Fibroblast of upper back skin (primary cell): Measurements from ENCODE around the gene ATP6V1F.

Experiments
- DNase-seq: peaks from one replicate; pipeline ENCODE4 v3.0.0-alpha.2; 2013

The ATP6V1F gene

DNA sequence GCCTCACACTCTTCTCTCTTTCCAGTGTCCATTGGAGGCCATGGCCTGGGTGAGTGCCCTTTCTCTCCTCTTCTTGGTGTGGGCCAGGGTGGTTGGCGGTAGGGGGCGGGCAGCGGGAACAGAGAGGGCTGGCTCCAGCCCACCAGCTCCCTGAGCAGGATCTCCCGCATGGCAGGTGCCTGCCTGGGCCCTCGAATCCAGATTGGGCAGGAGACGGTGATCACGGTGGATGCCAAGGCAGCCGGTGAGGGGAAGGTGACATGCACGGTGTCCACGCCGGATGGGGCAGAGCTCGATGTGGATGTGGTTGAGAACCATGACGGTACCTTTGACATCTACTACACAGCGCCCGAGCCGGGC lies 13.5 kb upstream of the ATP6V1F start:
- no peak for DNase-seq

DNA sequence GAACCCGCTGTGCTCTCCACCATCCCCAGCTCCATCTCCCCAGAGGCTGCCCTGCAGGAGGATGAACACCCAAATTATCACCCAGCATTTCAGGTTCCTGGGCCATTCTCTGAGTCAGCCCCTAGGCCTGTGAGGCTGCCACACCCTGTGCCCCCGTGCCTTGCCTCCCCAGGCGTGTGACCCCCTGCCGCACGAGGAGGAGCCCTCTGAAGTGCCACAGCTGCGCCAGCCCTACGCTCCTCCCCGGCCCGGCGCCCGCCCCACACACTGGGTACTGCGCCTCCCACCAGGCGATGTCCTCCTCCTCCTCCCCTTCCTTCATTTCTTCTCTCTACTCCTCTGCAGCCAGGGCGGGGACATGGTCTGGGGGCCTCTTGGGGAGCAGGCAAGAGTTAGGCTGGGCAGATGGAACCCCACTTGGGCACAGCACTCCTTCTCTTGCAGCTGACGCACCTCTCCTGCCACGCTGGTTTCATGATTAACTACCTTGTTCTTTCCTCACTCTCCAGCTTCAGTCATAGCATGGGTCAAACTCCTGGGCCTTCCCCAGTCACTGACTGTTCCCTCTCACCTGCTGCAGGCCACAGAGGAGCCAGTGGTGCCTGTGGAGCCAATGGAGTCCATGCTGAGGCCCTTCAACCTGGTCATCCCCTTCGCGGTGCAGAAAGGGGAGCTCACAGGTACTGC lies 12.7 kb upstream of the ATP6V1F start:
- no peak for DNase-seq

DNA sequence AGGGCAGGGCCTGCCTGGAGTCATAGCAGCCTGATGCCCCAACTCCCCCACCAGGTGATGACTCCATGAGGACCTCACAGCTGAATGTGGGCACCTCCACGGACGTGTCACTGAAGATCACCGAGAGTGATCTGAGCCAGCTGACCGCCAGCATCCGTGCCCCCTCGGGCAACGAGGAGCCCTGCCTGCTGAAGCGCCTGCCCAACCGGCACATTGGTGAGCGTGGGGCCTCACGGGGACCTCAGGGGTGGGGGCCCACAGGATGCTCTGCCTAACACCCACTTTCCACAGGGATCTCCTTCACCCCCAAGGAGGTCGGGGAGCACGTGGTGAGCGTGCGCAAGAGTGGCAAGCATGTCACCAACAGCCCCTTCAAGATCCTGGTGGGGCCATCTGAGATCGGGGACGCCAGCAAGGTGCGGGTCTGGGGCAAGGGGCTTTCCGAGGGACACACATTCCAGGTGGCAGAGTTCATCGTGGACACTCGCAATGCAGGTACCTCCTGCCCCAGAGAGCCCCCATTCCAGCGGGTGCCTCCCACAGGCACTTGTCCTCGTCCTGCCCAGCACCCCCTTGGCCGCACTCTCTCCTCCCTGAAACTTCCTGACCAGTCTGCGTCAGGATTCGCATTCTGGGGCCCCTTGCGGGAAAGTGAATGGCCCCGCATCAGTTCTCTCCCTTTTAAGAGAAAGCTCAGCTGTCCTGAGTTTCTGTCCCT lies 10.0 kb upstream of the ATP6V1F start:
- DNase-seq, result no peak

DNA sequence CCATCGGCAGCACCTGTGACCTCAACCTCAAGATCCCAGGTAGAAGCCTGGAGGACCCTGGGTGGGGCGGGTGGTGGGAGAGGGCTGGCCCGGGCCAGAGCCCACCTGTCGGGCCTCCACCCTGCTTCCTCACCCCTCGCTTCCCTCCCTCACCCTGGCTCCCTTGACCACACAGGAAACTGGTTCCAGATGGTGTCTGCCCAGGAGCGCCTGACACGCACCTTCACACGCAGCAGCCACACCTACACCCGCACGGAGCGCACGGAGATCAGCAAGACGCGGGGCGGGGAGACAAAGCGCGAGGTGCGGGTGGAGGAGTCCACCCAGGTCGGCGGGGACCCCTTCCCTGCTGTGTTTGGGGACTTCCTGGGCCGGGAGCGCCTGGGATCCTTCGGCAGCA lies 8.9 kb upstream of the ATP6V1F start:
- DNase-seq, result no peak

DNA sequence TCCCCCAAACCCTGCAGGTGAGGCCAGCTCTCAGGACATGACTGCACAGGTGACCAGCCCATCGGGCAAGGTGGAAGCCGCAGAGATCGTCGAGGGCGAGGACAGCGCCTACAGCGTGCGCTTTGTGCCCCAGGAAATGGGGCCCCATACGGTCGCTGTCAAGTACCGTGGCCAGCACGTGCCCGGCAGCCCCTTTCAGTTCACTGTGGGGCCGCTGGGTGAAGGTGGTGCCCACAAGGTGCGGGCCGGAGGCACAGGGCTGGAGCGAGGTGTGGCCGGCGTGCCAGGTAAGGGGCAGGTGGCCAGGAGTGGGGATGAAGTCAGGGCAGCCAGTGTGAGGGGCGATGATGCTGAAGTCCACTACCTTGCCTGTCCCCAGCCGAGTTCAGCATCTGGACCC lies 8.3 kb upstream of the ATP6V1F start:
- DNase-seq, result no peak

DNA sequence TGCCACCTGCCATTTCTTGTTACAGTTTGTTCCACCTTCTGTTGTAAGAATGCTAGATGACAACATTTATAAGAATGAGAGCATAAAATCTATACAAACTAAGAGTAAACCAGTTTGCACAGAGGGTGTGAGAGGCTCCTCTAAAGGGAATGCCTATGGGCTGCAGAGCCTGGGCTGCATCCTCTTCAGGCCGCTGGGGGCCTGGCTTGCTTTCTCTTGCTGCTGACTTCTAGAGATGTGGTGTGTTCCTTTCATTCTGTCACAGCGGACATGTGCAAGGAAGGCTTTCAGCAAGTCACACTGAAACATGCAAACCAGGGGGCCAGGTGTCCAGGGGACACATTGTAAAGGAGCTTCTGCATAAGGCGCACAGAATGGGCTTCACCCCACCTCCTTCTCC lies 7.1 kb upstream of the ATP6V1F start:
- no peak for DNase-seq

DNA sequence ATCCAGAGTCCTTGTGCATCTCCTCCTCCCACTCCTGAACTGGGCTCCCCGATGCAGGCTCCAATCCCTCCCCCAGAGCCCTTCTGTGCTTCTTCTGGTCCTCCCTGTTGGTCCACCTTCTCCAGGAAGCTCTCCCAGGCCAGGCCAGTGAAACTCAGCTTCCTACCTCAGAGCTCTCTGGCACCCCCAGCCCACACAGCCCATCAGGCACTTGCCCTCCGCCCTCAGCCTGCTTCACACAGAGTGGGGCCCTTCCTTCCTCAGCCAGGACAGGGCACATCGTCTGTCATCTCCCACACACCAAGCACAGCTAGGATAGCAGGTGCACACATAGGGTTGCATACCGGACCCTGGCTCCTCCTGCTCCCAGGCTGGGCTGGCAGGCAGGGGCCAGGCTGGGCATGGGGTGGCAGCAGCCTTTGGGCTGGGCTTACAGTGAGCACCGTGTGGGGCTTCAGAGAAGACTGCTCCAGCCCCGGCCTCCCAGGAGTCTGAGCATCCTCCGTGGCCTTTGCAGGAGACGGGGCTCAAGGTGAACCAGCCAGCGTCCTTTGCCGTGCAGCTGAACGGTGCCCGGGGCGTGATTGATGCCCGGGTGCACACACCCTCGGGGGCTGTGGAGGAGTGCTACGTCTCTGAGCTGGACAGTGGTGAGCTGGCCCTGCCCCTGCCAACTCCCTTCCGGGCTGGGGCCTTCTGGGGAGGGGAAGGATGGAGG lies 6.5 kb upstream of the ATP6V1F start:
- DNase-seq, result no peak

DNA sequence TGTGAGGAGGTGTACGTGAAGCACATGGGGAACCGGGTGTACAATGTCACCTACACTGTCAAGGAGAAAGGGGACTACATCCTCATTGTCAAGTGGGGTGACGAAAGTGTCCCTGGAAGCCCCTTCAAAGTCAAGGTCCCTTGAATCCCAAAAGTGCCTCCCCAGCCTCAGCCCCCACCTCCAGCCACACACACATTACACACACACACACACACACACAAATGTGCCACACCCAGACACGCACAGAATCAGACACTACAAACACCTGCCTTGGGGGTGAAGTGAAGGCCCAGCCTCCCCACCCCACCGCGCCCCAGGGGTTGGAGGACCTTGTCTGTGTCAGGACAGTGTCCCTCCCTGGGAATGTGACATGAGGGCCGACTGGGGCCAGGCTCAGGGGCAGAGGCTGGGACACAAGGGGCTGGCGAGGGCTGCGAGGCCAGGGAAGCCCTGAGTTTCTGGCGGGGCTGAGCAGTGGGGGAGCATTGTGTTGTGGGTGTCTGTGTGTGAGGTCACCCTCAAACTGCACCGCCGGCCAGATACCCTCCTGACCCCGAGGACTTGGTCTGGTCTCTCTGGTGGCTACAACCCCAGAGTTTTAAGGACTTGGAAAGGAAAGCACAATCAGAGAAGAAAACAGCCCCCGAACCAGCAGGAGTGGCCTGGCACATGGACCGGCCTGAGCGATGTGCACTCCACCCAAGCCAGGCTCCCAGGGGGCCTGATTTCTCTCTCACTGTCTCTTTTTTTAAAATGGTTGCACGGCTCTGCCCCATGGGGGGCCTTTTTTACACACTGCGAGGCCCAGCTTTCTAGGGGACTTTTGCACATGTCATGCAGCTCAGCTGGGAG lies 4.0 kb upstream of the ATP6V1F start:
- no peak for DNase-seq

DNA sequence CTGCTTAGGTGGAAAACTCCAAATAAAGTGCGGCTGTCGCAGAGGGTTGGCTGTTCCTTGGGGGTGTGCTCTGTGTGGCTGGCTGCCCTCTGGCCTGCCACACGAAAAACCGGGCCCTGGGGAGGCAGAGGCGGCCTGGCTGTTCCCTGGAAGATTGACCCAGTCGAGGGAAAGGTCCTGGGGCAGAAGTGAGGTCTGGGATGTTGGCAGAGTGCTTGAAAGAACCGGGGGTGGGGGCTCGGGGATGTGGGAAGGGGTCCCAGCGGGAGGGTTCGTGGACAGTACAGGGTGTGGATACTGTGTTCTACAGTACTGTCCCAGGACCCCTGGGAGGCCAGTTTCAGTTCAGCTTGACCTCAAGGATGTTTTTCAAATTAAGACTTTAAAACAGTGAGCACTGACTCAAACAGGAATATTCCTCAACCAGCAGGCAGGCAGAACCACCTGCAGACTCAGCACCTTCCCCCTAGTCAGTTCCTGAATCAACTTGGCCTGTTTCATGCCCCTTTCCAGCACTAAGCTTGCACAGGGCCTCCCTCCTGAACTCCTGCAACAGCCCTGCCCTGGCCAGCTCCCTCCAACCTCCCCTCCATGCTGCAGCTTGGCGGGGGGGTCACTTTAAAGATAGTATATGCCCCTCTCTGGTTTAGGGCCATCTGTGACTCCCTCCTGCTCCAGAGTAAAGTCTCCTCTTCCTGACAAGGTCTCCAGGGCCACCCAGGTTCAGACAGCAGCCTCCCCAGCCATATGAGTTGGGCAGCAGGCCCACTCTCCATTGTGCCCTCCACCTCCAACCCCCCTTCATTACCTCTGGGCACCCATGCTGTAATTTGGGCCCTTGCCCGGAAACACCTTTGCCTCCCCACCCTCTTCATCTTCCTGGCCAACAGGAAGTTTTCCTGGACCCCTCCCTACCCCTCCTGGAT lies 3.2 kb upstream of the ATP6V1F start:
- no peak for DNase-seq

DNA sequence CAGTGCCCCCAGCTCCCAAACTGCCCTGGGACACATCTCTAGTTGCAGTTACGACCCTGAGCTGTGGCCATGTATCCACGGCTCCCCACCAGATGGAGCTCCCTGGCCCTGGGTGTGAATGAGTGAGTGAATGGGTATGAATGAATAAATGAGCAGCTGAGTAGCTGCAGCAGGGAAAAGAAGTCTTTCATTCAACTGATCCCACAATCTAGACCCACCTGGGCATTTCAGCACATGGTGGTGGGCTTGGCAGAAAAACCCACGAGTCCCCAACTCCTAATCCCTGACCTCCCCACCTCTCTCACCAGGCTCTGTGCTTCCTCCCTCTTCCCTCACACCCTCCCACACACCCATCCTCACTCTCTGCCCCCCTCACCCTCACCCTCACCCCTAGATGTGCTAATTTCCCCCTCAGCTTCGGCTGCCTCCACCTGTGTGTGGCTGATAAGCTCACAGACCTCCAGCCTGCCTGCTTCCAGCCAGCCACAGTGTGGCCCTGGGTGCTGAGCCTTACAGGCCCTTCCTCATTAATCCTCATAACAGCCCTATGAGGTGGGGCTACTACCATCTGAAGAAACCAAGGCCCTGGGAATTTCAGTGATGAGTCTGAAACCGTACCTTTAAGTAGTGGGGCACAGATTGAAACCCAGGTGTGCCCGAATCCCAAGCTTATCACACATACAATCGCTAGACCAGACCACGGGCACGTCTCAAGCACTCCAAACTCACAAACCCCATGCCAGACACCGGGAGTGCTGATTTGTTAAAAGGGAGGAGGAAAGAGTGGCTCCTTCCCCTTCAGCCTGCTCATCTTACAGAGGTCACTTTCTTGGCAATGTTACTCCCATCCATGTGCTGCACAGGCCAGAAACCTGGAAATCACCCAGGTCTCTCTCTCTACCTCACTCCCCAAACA lies 2.2 kb upstream of the ATP6V1F start:
- peak; percentile 62 for DNase-seq

DNA sequence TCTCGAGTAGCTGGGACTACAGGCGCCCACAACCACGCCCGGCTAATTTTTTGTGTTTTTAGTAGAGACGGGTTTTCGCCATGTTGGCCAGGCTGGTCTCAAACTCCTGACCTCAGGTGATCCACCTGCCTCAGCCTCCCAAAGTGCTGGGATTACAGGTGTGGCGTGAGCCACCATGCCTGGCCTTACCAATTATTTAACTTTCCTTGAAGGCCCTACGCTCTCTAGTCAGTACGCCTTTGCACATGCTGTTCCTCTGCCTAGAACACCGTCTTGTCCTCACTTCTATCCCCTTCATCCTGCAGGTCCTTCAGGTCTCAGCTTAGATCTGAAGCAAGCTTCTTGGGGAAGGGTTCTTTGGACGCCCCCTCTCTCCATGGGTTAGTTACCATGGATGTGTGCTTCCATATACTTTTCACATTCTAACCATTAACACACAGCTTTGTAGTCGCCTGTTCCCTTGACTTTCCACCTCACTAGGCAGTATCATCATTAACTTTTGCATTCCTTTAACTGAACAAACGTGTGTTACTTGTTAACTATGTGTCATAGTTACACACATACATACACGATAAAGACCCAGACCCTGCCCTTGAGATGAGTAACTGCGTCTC lies 592 bp upstream of the ATP6V1F start:
- DNase-seq, result no peak

DNA sequence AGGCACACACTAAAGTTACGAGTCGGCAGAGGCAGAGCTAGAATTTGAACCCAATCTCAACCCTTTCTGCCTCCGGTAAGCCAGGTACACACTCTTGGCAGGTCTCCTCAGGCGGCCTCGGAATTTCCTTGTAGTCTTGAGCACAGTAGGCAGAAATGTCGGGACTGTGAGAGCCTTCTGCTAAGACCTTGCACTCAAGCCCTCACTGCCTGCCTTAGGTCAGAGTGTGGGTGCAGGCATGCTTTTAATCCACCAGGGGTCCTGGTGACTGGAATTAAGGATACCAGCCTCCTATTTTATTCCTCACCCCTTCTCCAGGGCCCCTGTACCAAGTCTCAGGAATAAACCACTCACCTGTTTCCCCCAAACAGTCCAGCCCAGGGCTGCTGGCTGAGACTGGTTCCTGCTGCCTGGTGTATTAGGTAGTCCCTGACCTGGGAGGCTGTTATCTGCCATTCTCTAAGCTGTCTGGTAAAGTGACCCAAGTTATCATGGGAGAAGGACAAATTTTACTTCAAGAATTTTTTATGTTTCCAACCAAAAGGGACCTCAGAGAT lies 855 bp downstream of the ATP6V1F start:
- peak; percentile 69 for DNase-seq

DNA sequence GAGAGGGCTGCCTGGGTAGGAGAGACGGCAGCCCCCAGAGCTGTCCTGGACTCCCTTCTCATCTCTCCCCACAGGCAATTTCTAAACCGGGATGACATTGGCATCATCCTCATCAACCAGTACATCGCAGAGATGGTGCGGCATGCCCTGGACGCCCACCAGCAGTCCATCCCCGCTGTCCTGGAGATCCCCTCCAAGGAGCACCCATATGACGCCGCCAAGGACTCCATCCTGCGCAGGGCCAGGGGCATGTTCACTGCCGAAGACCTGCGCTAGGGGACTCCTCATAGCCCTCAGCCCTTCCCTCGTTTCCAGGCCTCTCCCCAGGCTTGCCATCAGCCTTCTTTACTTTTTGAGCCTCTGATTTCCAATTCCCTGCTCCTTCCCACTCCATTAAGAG lies 2.6 kb downstream of the ATP6V1F start:
- no peak for DNase-seq

DNA sequence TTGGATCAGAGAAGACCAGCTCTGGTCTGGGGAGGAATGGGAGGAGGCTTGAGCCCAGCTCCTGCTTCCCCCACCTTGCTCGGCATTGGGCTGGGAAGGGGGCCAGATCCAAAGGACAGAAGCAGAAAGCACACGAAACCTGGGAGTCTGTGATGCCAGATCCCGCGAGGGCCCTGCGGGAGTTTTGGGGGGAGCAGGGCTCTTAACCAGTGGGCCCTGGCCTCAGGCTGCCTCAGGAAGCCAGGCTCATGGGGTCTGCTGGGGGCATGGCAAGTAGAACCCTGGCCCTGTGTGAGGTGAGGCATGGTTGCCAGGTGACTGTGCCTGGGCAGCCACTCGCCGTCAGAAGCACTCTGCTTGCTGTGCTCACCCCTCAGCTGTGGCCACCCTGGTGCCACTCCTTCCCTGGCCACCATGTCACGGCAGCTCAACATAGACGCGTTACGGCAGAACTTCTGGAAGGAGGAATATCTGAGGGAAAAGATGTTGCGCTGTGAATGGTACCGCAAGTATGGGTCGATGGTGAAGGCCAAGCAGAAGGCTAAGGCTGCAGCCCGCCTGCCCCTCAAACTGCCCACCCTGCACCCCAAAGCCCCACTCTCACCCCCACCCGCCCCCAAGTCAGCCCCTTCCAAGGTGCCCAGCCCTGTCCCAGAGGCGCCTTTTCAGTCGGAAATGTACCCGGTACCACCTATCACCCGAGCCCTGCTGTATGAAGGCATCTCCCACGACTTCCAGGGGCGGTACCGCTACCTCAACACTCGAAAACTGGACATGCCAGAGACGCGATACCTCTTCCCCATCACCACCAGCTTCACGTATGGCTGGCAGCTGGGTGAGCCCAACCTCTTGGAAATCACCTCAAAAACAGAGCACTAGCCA lies 3.6 kb downstream of the ATP6V1F start:
- DNase-seq, result no peak

DNA sequence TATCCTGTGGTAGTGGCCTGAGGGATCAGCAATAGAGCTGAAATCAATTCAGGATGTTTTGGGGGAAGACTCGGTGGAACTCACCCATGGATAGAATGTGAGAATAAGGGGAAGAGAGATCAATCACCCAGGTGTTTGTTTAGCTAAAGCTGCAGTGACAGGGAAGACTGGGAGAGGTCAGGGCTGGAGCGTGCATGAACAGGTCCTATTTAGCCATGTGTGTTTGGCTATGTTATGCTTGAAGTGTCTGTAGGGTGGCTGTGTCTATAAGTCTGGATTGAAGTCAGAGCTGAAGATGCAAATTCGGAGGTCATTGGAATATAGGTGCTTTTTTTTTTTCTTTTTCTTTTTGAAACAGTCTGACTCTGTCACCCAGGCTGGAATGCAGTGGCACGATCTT lies 4.6 kb downstream of the ATP6V1F start:
- no peak for DNase-seq

DNA sequence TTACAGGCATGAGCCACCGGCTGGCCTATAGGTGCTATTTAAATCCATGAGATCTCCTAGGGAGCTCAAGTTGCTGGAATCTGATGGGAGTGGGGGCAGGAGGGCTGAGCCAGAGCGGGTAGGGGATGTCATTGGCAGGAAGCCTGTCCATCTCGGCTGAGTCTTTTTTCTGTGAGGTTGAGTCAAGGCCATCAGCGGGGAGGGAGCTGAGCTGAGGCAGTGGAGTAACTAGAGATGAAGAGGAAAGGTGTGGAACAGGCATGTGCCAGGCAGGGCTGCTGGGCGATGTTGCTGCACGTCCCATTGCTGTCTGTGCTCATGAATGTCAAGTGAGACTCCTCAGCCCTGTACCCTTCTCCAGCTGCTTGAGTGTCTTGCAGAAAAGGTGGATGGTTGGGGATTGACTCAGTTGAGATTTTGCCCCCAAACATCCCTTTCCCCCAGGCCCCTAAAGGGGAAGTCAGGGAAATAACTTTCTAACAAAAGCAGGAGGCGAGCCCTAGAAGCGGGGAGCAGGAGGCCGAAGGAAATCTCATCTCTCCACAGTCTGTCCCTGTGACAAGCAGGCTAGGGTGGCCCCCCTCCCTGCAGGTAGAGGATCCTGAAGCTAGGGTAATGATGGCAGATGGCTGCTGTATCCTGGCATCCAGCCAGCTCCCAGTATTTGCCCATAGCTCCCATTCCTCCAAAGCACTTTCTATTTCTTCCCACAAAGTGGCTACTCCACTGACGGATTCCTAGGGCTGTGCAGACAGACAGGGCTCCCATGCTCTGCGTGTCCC lies 5.4 kb downstream of the ATP6V1F start:
- DNase-seq, result peak; percentile 51

DNA sequence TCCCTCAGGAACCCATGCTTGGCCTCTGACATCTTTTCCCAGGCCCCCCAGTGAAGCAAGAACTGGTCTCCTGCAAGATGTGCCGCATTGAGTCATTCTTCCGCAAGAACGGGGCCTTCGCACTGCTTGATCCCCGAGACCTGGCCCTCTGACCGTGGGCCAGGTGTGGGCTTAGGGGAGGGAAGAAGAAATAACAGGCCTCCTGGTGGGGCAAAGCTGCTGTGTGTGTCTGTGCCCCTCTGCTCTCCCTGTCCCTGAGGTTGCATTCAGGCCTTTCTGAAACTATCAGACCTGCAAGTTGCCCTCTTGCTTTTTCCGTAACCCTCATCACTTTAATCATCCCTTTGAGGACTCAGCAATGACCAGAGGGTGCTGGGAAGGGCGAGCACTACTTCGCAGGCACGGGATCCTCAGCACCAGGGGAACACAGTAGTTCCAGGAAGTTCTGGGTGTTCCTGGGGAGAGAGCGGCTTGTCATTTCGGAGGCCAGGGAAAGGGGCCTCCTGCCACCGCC lies 6.0 kb downstream of the ATP6V1F start:
- DNase-seq, result no peak
